ENCODE results near the gene CCDC160.

DNA sequence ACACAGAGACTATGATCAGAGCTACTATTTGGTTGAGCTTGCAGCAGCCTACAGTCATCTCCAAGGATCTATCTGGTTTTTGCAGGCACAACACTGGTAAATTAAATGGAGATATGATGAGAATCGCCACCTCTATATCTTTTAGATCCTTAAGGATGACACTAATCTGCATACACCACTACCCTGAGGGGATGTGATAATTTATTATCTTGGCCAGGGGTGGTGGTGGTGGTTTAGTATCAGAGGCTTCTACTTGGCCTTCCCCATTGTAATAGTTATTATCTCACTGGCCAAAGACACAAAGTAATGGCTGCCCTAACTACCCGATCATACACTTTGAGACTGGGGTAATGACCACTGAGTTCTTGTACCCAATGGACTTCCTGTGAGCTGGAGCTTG, 21.2 kb downstream of the CCDC160 start:
- TF ChIP-seq CTCF (optimal IDR thresholded peaks at IDR 0.05 in 1 of 3, IDR thresholded peaks at IDR 0.05 in 1 of 3, conservative IDR thresholded peaks at IDR 0.05 in 1 of 3; ENCODE audit: extremely low read depth in 1 of 3, insufficient read depth in 2 of 3, low read length in 3 of 3) (no peak), EZH2 (IDR thresholded peaks at IDR 0.05; ENCODE audit: low read length) (no peak)
